K562 (cell line): ENCODE data around the gene NCOA6. TPM values are rescaled to one million over a fixed set of nuclear protein-coding genes. Genes with fewer than 3 reads are reported as not detected.

Source experiments
- ATF7 ChIP-seq: fragments of 450-650 bp; IDR thresholded peaks from 2 replicates; pipeline ENCODE4 v1.7.1; 2014; ENCODE audit warnings: mild to moderate bottlenecking, moderate library complexity
- DMBX1 ChIP-seq: fragments of 250-450 bp; sonication (Bioruptor Pico); IDR thresholded peaks from 2 replicates; pipeline ENCODE4 v1.8.0; 2022; ENCODE audit warnings: inconsistent platforms, mild to moderate bottlenecking, moderate library complexity, borderline replicate concordance
- EGR1 ChIP-seq: fragments of 450-650 bp; conservative IDR thresholded peaks from 2 replicates; pipeline ENCODE4 v1.6.1; 2017; ENCODE audit warnings: mild to moderate bottlenecking
- KAT7 ChIP-seq: sonication (generic); formaldehyde crosslinking; IDR thresholded peaks from 2 replicates; pipeline ENCODE4 v1.8.0; 2022; ENCODE audit warnings: missing genetic modification reagents, mild to moderate bottlenecking, borderline replicate concordance
- MED1 ChIP-seq: sonication (generic); formaldehyde crosslinking; IDR thresholded peaks from 2 replicates; pipeline ENCODE4 v1.8.1; 2023; ENCODE audit warnings: missing genetic modification reagents, borderline replicate concordance
- MTF1 ChIP-seq: fragments of 250-450 bp; sonication (Bioruptor Pico); IDR thresholded peaks from 2 replicates; pipeline ENCODE4 v1.9.0; 2021; ENCODE audit warnings: moderate library complexity, mild to moderate bottlenecking, inconsistent platforms, borderline replicate concordance
- MYBL2 ChIP-seq, 2 experiments: fragments of 450-650 bp in 1 of 2; sonication (generic) in 1 of 2; formaldehyde crosslinking in 1 of 2; IDR thresholded peaks; 2 replicates each; pipeline versions ENCODE4 v1.6.1 to v1.8.1; 2017 to 2022; ENCODE audit warnings: borderline replicate concordance in 1 of 2, inconsistent platforms in 1 of 2, low read depth in 1 of 2, mild to moderate bottlenecking in 1 of 2, missing genetic modification reagents in 1 of 2, moderate library complexity in 1 of 2
- SNIP1 ChIP-seq: fragments of 450-650 bp; IDR thresholded peaks from 2 replicates; pipeline ENCODE4 v1.7.1; 2017; ENCODE audit warnings: low read depth, mild to moderate bottlenecking
- ZBTB7A ChIP-seq: IDR thresholded peaks from 2 replicates; pipeline ENCODE4 v1.6.1; 2011; ENCODE audit warnings: low read depth, mild to moderate bottlenecking, low read length, moderate library complexity, borderline replicate concordance; ENCODE audit not compliant: control insufficient read depth
- ZFP30 ChIP-seq: fragments of 250-450 bp; sonication (Bioruptor Pico); IDR thresholded peaks from 2 replicates; pipeline ENCODE4 v1.8.0; 2022; ENCODE audit warnings: moderate library complexity, mild to moderate bottlenecking, inconsistent platforms, borderline replicate concordance
- ZNF133 ChIP-seq: fragments of 250-450 bp; sonication (Bioruptor Pico); IDR thresholded peaks from 2 replicates; pipeline ENCODE4 v1.4.0; 2020; ENCODE audit warnings: mild to moderate bottlenecking
- ZNF146 ChIP-seq: IDR thresholded peaks from one replicate; pipeline ENCODE4 v1.6.1; 2018; ENCODE audit warnings: missing compliant biosample characterization; ENCODE audit not compliant: unreplicated experiment
- ZNF407 ChIP-seq: fragments of 450-650 bp; IDR thresholded peaks from 2 replicates; pipeline ENCODE4 v1.6.1; 2016; ENCODE audit warnings: low read depth
- ZNF518B ChIP-seq: fragments of 250-450 bp; sonication (Bioruptor Pico); IDR thresholded peaks from 2 replicates; pipeline ENCODE4 v1.5.0; 2021; ENCODE audit warnings: mild to moderate bottlenecking, moderate library complexity
- ZNF766 ChIP-seq: fragments of 200-800 bp; sonication (Bioruptor generic); conservative IDR thresholded peaks from 2 replicates; pipeline ENCODE4 v1.6.1; 2016; ENCODE audit warnings: missing genetic modification characterization, missing compliant biosample characterization
- ZNF79 ChIP-seq: fragments of 250-450 bp; sonication (Bioruptor Pico); IDR thresholded peaks from 2 replicates; pipeline ENCODE4 v1.4.0; 2020; ENCODE audit warnings: low read depth, mild to moderate bottlenecking, moderate library complexity
- polyA plus RNA-seq, 8 experiments: library from polyadenylated mRNA; depleted of rRNA in 4 of 8; stranded (reverse) in 5 of 8; unstranded in 3 of 8; fragments of >200 nt; fragmentation: Nextera tagmentation in 2 of 8; fragmentation: Illumina TruSeq in 1 of 8; extraction: Ambion mirVana in 2 of 8; extraction: Trizol in 1 of 8; gene quantifications; 2 replicates each; pipeline versions ENCODE4 v1.2.1 to v1.2.3, GENCODE V29; 2011 to 2014; ENCODE audit warnings: inconsistent platforms in 1 of 8, missing spikeins in 1 of 8
- total RNA-seq, 7 experiments: library from RNA; depleted of rRNA in 6 of 7; stranded (reverse); fragments of >200 nt in 6 of 7; fragmentation: Illumina TruSeq in 2 of 7; extraction: Trizol in 2 of 7; gene quantifications; 2 replicates each; pipeline versions ENCODE4 v1.2.1 to v1.2.3, GENCODE V29; 2011 to 2021; ENCODE audit warnings: low replicate concordance in 1 of 7

NCOA6 gene
- total and polyA plus RNA-seq, 9 of the 15 experiments (the other 6 are each of a cell fraction or from before 2014, with no cell fraction given), result 6.1 to 25.0 (median 9.5) TPM

GRCh38 chr20:34709044-34709830 lies 116.2 kb downstream of the NCOA6 start (continued):
- TF ChIP-seq ZNF518B (no peak), SNIP1 (no peak), ZNF133 (CRISPR knock-in tag) (no peak), ZNF146 (CRISPR knock-in tag) (no peak), EGR1 (peak; percentile 88), ZNF407 (peak; percentile 89), KAT7 (CRISPR knock-in tag) (no peak), MYBL2 (IDR thresholded peaks at IDR 0.05; ENCODE audit: low read depth) (no peak), MYBL2 (CRISPR knock-in tag; IDR thresholded peaks at IDR 0.05; ENCODE audit: borderline replicate concordance) (no peak), MED1 (no peak), ZNF79 (CRISPR knock-in tag) (no peak), MTF1 (no peak), ZNF766 (CRISPR knock-in tag) (no peak), ATF7 (peak; percentile 76), DMBX1 (CRISPR knock-in tag) (no peak), ZBTB7A (peak; percentile 12), ZFP30 (CRISPR knock-in tag) (no peak)
